GM12878 (cell line): Measurements from ENCODE around the gene FBXL14. TPM values are rescaled to one million over a fixed set of nuclear protein-coding genes. Genes with fewer than 3 reads are reported as not detected.
A peak's percentile ranks its signal among the peaks of the same experiment; 100 is the strongest.

Experiments used
- BHLHE40 ChIP-seq, 2 experiments: fragments of 450-650 bp in 1 of 2; IDR thresholded peaks; 2 replicates each; pipeline ENCODE4 v1.6.1; 2011 to 2017; ENCODE audit warnings: low read depth in 2 of 2, borderline replicate concordance in 1 of 2, improper control_type of control experiment in 1 of 2, low read length in 1 of 2, mild to moderate bottlenecking in 1 of 2
- BMI1 ChIP-seq: fragments of 450-650 bp; IDR thresholded peaks from 2 replicates; pipeline ENCODE4 v1.6.1; 2016; ENCODE audit warnings: mild to moderate bottlenecking, moderate library complexity, borderline replicate concordance
- CBX5 ChIP-seq: sonication (generic); IDR thresholded peaks from 2 replicates; pipeline ENCODE4 v1.6.1; 2016; ENCODE audit warnings: low read depth, moderate library complexity, mild to moderate bottlenecking, inconsistent platforms
- CTCF ChIP-seq, 3 experiments: IDR thresholded peaks in 2 of 3; conservative IDR thresholded peaks in 1 of 3; 2 replicates each; pipeline ENCODE4 v1.5.1; 2011; ENCODE audit warnings: low read depth in 3 of 3, low read length in 3 of 3, mild to moderate bottlenecking in 3 of 3, control low read depth in 2 of 3, moderate library complexity in 2 of 3, inconsistent platforms in 1 of 3, mixed read lengths in 1 of 3; ENCODE audit not compliant: control insufficient read depth in 2 of 3, insufficient read depth in 1 of 3; ENCODE audit errors: extremely low read depth in 1 of 3
- DPF2 ChIP-seq: fragments of 450-650 bp; IDR thresholded peaks from 2 replicates; pipeline ENCODE4 v1.6.1; 2017; ENCODE audit warnings: mild to moderate bottlenecking
- EED ChIP-seq: sonication (generic); IDR thresholded peaks from 2 replicates; pipeline ENCODE4 v1.6.1; 2016; ENCODE audit warnings: antibody characterized with exemption, low read depth
- IKZF1 ChIP-seq: fragments of 450-650 bp; conservative IDR thresholded peaks from 2 replicates; pipeline ENCODE4 v1.6.1; 2017; ENCODE audit warnings: antibody characterized with exemption, mild to moderate bottlenecking
- IKZF2 ChIP-seq, 2 experiments: fragments of 450-650 bp; IDR thresholded peaks; 2 replicates each; pipeline ENCODE4 v1.6.1; 2017; ENCODE audit warnings: mild to moderate bottlenecking in 2 of 2, moderate library complexity in 2 of 2
- MTA2 ChIP-seq: fragments of 450-650 bp; IDR thresholded peaks from 2 replicates; pipeline ENCODE4 v1.6.1; 2016; ENCODE audit warnings: low read depth, mild to moderate bottlenecking, moderate library complexity
- NKRF ChIP-seq: fragments of 450-650 bp; conservative IDR thresholded peaks from 2 replicates; pipeline ENCODE4 v1.6.1; 2017; ENCODE audit warnings: mild to moderate bottlenecking, moderate library complexity
- PAX5 ChIP-seq: IDR thresholded peaks from 2 replicates; pipeline ENCODE4 v1.6.1; 2011; ENCODE audit warnings: low read depth, low read length, borderline replicate concordance
- PBX3 ChIP-seq: IDR thresholded peaks from 2 replicates; pipeline ENCODE4 v1.6.1; 2011; ENCODE audit warnings: mild to moderate bottlenecking, low read depth, low read length, moderate library complexity; ENCODE audit not compliant: insufficient replicate concordance
- RUNX3 ChIP-seq: IDR thresholded peaks from 2 replicates; pipeline ENCODE4 v1.6.1; 2012; ENCODE audit warnings: low read length, inconsistent platforms
- SMAD1 ChIP-seq: fragments of 450-650 bp; IDR thresholded peaks from 2 replicates; pipeline ENCODE4 v1.6.1; 2018; ENCODE audit warnings: mild to moderate bottlenecking, low read depth; ENCODE audit not compliant: partially characterized antibody
- TBL1XR1 ChIP-seq: IDR thresholded peaks from 2 replicates; pipeline ENCODE4 v1.6.1; 2012; ENCODE audit warnings: low read depth, low read length, improper control_type of control experiment
- WRNIP1 ChIP-seq: IDR thresholded peaks from 2 replicates; pipeline ENCODE4 v1.6.1; 2011; ENCODE audit warnings: low read depth, low read length, improper control_type of control experiment, borderline replicate concordance
- ZBED1 ChIP-seq: IDR thresholded peaks from 2 replicates; pipeline ENCODE4 v1.6.1; 2016; ENCODE audit warnings: borderline replicate concordance
- ZBTB4 ChIP-seq: fragments of 450-650 bp; formaldehyde crosslinking; IDR thresholded peaks from 2 replicates; pipeline ENCODE4 v1.4.0; 2022; ENCODE audit warnings: mild to moderate bottlenecking, moderate library complexity
- ZNF217 ChIP-seq: fragments of 450-650 bp; IDR thresholded peaks from 2 replicates; pipeline ENCODE4 v1.6.1; 2017; ENCODE audit warnings: antibody characterized with exemption, mild to moderate bottlenecking
- polyA plus RNA-seq, 11 experiments: library from polyadenylated mRNA; depleted of rRNA in 4 of 11; unstranded in 6 of 11; stranded (reverse) in 5 of 11; fragments of >200 nt; fragmentation: Nextera tagmentation in 4 of 11; fragmentation: Illumina TruSeq in 1 of 11; extraction: Ambion mirVana in 4 of 11; extraction: Trizol in 1 of 11; gene quantifications; 1 replicate in 1 of 11; 2 replicates in 10 of 11; pipeline versions ENCODE4 v1.2.1 to v1.2.3, GENCODE V29; 2011 to 2016; ENCODE audit warnings: inconsistent platforms in 2 of 11, missing spikeins in 2 of 11, low read depth in 1 of 11
- total RNA-seq, 4 experiments: library from RNA; depleted of rRNA in 3 of 4; stranded (reverse); fragments of >200 nt in 3 of 4; fragmentation: Illumina TruSeq in 1 of 4; extraction: Trizol in 1 of 4; gene quantifications; 2 replicates each; pipeline versions ENCODE4 v1.2.1 to v1.2.3, GENCODE V29; 2013 to 2021

The FBXL14 gene
- total and polyA plus RNA-seq, 10 of the 15 experiments (the other 5 are each of a cell fraction or from before 2014, with no cell fraction given) = 0.44 to 19.0 (median 2.9) TPM

- TF ChIP-seq ZBTB4 (CRISPR knock-in tag) (no peak), SMAD1 (no peak), ZNF217 (no peak), CTCF (IDR thresholded peaks at IDR 0.05 in 2 of 3, conservative IDR thresholded peaks at IDR 0.05 in 1 of 3; ENCODE audit: control insufficient read depth in 2 of 3, extremely low read depth in 1 of 3, insufficient read depth in 1 of 3, low read depth in 3 of 3, low read length in 3 of 3) (no peak), RUNX3 (peak; percentile 85), BHLHE40 (IDR thresholded peaks at IDR 0.05; ENCODE audit: borderline replicate concordance in 1 of 2, low read depth in 2 of 2, low read length in 1 of 2) (peak; percentile 13 to 22; a peak in 1 of 4 replicates), MTA2 (0 out of 2 replicates have a peak, but pooled peaks have one; percentile 16), IKZF1 (peak; percentile 65), ZBED1 (no peak), DPF2 (peak; percentile 32; the same call in 1 of the 2 replicates), PBX3 (no peak), CBX5 (no peak), NKRF (no peak), PAX5 (no peak), EED (peak; percentile 45; the same call in 1 of the 2 replicates), WRNIP1 (no peak), BMI1 (no peak), IKZF2 (IDR thresholded peaks at IDR 0.05) (peak; percentile 62 to 69; a peak in 2 of 4 replicates), TBL1XR1 (no peak)
Measured at GRCh38 chr12:1534748-1535147, 59.6 kb downstream of the FBXL14 start (continued).
